CD4-positive, CD25-positive, alpha-beta regulatory T cell (primary cell): Measurements from ENCODE around the gene MPHOSPH9. TPM values are rescaled to one million over a fixed set of nuclear protein-coding genes. Genes with fewer than 3 reads are reported as not detected.

Source experiments
- ATAC-seq, 2 donors: fragments of 150-1000 bp; cut with Tn5 transposase; one replicate each; pipeline ENCODE4 v1.10.0; 2021; ENCODE audit warnings: low read depth in 2 of 2, moderate number of reproducible peaks in 2 of 2, moderate library complexity in 1 of 2
- DNase-seq, 3 donors: peaks; one replicate each; pipeline versions ENCODE4 v3.0.0 to v3.0.0-alpha.2; 2012 to 2022; ENCODE audit warnings: mixed read lengths in 1 of 3
- H3K27ac ChIP-seq: one replicate; pipeline ENCODE4 v1.7.0; 2013; ENCODE audit warnings: mild to moderate bottlenecking, low read length; ENCODE audit not compliant: insufficient read depth, poor library complexity, severe bottlenecking
- H3K27me3 ChIP-seq: one replicate; pipeline ENCODE4 v1.7.0; 2013; ENCODE audit warnings: low read length; ENCODE audit not compliant: control insufficient read depth, insufficient read depth
- H3K36me3 ChIP-seq: one replicate; pipeline ENCODE4 v1.7.0; 2013; ENCODE audit warnings: mild to moderate bottlenecking, low read length, moderate library complexity; ENCODE audit not compliant: control insufficient read depth, insufficient read depth
- H3K4me1 ChIP-seq: 2 replicates; pipeline ENCODE4 v1.7.0; 2013; ENCODE audit warnings: mild to moderate bottlenecking, low read length; ENCODE audit not compliant: insufficient read depth, control insufficient read depth, poor library complexity, severe bottlenecking
- H3K4me3 ChIP-seq: one replicate; pipeline ENCODE4 v1.7.0; 2013; ENCODE audit warnings: low read depth, mild to moderate bottlenecking, low read length, moderate library complexity
- H3K9me3 ChIP-seq, 2 experiments: 1 replicate in 1 of 2; 2 replicates in 1 of 2; pipeline ENCODE4 v1.7.0; 2013; ENCODE audit warnings: low read length in 2 of 2, mild to moderate bottlenecking in 1 of 2, moderate library complexity in 1 of 2; ENCODE audit not compliant: control insufficient read depth in 2 of 2
- H3K27ac Mint-ChIP-seq, 3 donors: one replicate each; pipeline ENCODE4 v1.8.0; 2020 to 2022; ENCODE audit warnings: mild to moderate bottlenecking in 3 of 3, mixed read lengths in 3 of 3, moderate library complexity in 2 of 3
- H3K27me3 Mint-ChIP-seq: one replicate; pipeline ENCODE4 v1.8.0; 2022; ENCODE audit warnings: mild to moderate bottlenecking, mixed read lengths
- H3K36me3 Mint-ChIP-seq: one replicate; pipeline ENCODE4 v1.8.0; 2020; ENCODE audit warnings: mixed read lengths
- H3K4me1 Mint-ChIP-seq, 4 donors: one replicate each; pipeline ENCODE4 v1.8.0; 2020 to 2022; ENCODE audit warnings: mixed read lengths in 4 of 4, mild to moderate bottlenecking in 1 of 4
- H3K4me3 Mint-ChIP-seq, 4 donors: one replicate each; pipeline ENCODE4 v1.8.0; 2020 to 2022; ENCODE audit warnings: mild to moderate bottlenecking in 4 of 4, mixed read lengths in 4 of 4, moderate library complexity in 3 of 4
- H3K9me3 Mint-ChIP-seq, 7 donors: one replicate each; pipeline ENCODE4 v1.8.0; 2020 to 2022; ENCODE audit warnings: mixed read lengths in 7 of 7, mild to moderate bottlenecking in 3 of 7, moderate library complexity in 2 of 7
- polyA plus RNA-seq, 4 donors: library from polyadenylated mRNA; unstranded; fragments of 300-500 nt; fragmentation: Illumina TruSeq; gene quantifications; one replicate each; pipeline ENCODE4 v1.2.3, GENCODE V29; 2021
- total RNA-seq: library from RNA; stranded (reverse); gene quantifications from one replicate; pipeline ENCODE4 v1.2.3, GENCODE V29; 2022

MPHOSPH9 gene
- total and polyA plus RNA-seq, 5 donors from 2014 or later, result 30.9 to 83.5 (median 48.2) TPM

- H3K27ac Mint-ChIP-seq, result peak overlapping the region in 1 of 3 donors; percentile 43
- peak in 1 of 3 donors; percentile 13 for DNase-seq
Measured at GRCh38 chr12:123269896-123270213, 36.9 kb upstream of the MPHOSPH9 start.

GRCh38 chr12:123269395-123269892, 36.5 kb upstream of the MPHOSPH9 start:
- Mint-ChIP-seq H3K36me3 (no peaks in the 10 kb centered on the region), H3K27ac (peak overlapping the region in 1 of 3 donors; percentile 46), H3K4me1 (peaks cover 0 to 24% (median 6%) of the 10 kb centered on the region in 4 donors), H3K27me3 (peaks cover 11% of the 10 kb centered on the region), H3K4me3 (peak overlapping the region; percentile 78 to 91 (median 88)), H3K9me3 (no peaks in the 10 kb centered on the region)
- H3K4me1 ChIP-seq, result peaks cover 22% of the 10 kb centered on the region
- H3K36me3 ChIP-seq, result no peaks in the 10 kb centered on the region
- DNase-seq (peak in 2 of 3 donors; percentile 22 to 39), ATAC-seq (no peak)
- no peaks in the 10 kb centered on the region for H3K27me3 ChIP-seq
- no peaks in the 10 kb centered on the region for H3K9me3 ChIP-seq
- no peak overlapping the region for H3K4me3 ChIP-seq
- no peak overlapping the region for H3K27ac ChIP-seq

More at GRCh38 chr12:123269896-123270213, 36.9 kb upstream of the MPHOSPH9 start:
- H3K4me3 Mint-ChIP-seq, result peak overlapping the region; percentile 78 to 91 (median 88)
- H3K27ac ChIP-seq, result no peak overlapping the region
- peaks cover 22% of the 10 kb centered on the region for H3K4me1 ChIP-seq
- no peaks in the 10 kb centered on the region for H3K36me3 ChIP-seq
- H3K9me3 Mint-ChIP-seq, result no peaks in the 10 kb centered on the region
- peaks cover 0 to 24% (median 6%) of the 10 kb centered on the region in 4 donors for H3K4me1 Mint-ChIP-seq
- peaks cover 11% of the 10 kb centered on the region for H3K27me3 Mint-ChIP-seq
- H3K4me3 ChIP-seq, result peak overlapping the region; percentile 50
- H3K36me3 Mint-ChIP-seq, result no peaks in the 10 kb centered on the region
- H3K9me3 ChIP-seq, result no peaks in the 10 kb centered on the region
- no peak for ATAC-seq
- no peaks in the 10 kb centered on the region for H3K27me3 ChIP-seq

- H3K4me3 ChIP-seq, result no peak overlapping the region
- no peaks in the 10 kb centered on the region for H3K9me3 Mint-ChIP-seq
- peaks cover 22% of the 10 kb centered on the region for H3K4me1 ChIP-seq
- ATAC-seq (no peak), DNase-seq (no peak)
- no peaks in the 10 kb centered on the region for H3K36me3 Mint-ChIP-seq
- H3K4me1 Mint-ChIP-seq, result peaks cover 0 to 24% (median 6%) of the 10 kb centered on the region in 4 donors
- no peaks in the 10 kb centered on the region for H3K9me3 ChIP-seq
- H3K27me3 Mint-ChIP-seq, result peaks cover 11% of the 10 kb centered on the region
- H3K27me3 ChIP-seq, result no peaks in the 10 kb centered on the region
- H3K36me3 ChIP-seq, result no peaks in the 10 kb centered on the region
- peak overlapping the region in 1 of 3 donors; percentile 46 for H3K27ac Mint-ChIP-seq
- H3K27ac ChIP-seq, result no peak overlapping the region
- peak overlapping the region; percentile 30 to 78 (median 70) for H3K4me3 Mint-ChIP-seq
Measured at GRCh38 chr12:123268850-123269249, 35.9 kb upstream of the MPHOSPH9 start.

GRCh38 chr12:123267991-123268843, 35.3 kb upstream of the MPHOSPH9 start:
- no peak for DNase-seq
- peak overlapping the region in 1 of 3 donors; percentile 25 for H3K27ac Mint-ChIP-seq
- H3K4me3 ChIP-seq, result no peak overlapping the region

GRCh38 chr12:123267335-123267920, 34.5 kb upstream of the MPHOSPH9 start:
- H3K36me3 ChIP-seq, result no peaks in the 10 kb centered on the region
- H3K27ac ChIP-seq, result no peak overlapping the region
- DNase-seq, result no peak
- H3K27me3 Mint-ChIP-seq, result peaks cover 11% of the 10 kb centered on the region
- H3K9me3 ChIP-seq, result no peaks in the 10 kb centered on the region
- ATAC-seq, result no peak
- H3K27me3 ChIP-seq, result no peaks in the 10 kb centered on the region
- H3K4me3 ChIP-seq, result no peak overlapping the region
- peaks cover 0 to 19% (median 6%) of the 10 kb centered on the region in 4 donors for H3K4me1 Mint-ChIP-seq
- H3K36me3 Mint-ChIP-seq, result no peaks in the 10 kb centered on the region
- H3K27ac Mint-ChIP-seq, result peak overlapping the region in 1 of 3 donors; percentile 60
- H3K9me3 Mint-ChIP-seq, result no peaks in the 10 kb centered on the region
- H3K4me3 Mint-ChIP-seq, result peak overlapping the region in 3 of 4 donors; percentile 21 to 81 (median 41)
- H3K4me1 ChIP-seq, result peaks cover 22% of the 10 kb centered on the region

More at GRCh38 chr12:123267991-123268843, 35.3 kb upstream of the MPHOSPH9 start:
- Mint-ChIP-seq H3K36me3 (no peaks in the 10 kb centered on the region), H3K27me3 (peaks cover 11% of the 10 kb centered on the region), H3K4me1 (peaks cover 0 to 24% (median 6%) of the 10 kb centered on the region in 4 donors), H3K9me3 (no peaks in the 10 kb centered on the region), H3K4me3 (peak overlapping the region in 3 of 4 donors; percentile 41 to 47 (median 44))
- Histone ChIP-seq H3K9me3 (no peaks in the 10 kb centered on the region), H3K27ac (no peak overlapping the region), H3K4me1 (peaks cover 22% of the 10 kb centered on the region), H3K27me3 (no peaks in the 10 kb centered on the region), H3K36me3 (no peaks in the 10 kb centered on the region)
- ATAC-seq, result no peak

- H3K4me3 Mint-ChIP-seq, result peak overlapping the region in 1 of 4 donors; percentile 41
- peaks cover 0 to 14% (median 7%) of the 10 kb centered on the region in 4 donors for H3K4me1 Mint-ChIP-seq
- Histone ChIP-seq H3K27me3 (no peaks in the 10 kb centered on the region), H3K4me3 (no peak overlapping the region), H3K27ac (no peak overlapping the region), H3K4me1 (peaks cover 16% of the 10 kb centered on the region), H3K9me3 (no peaks in the 10 kb centered on the region), H3K36me3 (no peaks in the 10 kb centered on the region)
- H3K27ac Mint-ChIP-seq, result no peak overlapping the region
- no peak for DNase-seq
- no peaks in the 10 kb centered on the region for H3K9me3 Mint-ChIP-seq
- H3K27me3 Mint-ChIP-seq, result peaks cover 11% of the 10 kb centered on the region
- no peaks in the 10 kb centered on the region for H3K36me3 Mint-ChIP-seq
- no peak for ATAC-seq
Measured at GRCh38 chr12:123266679-123267277, 33.8 kb upstream of the MPHOSPH9 start.

- Histone ChIP-seq H3K27ac (no peak overlapping the region), H3K9me3 (no peaks in the 10 kb centered on the region), H3K27me3 (no peaks in the 10 kb centered on the region), H3K36me3 (no peaks in the 10 kb centered on the region), H3K4me1 (peaks cover 16% of the 10 kb centered on the region), H3K4me3 (no peak overlapping the region)
- no peak overlapping the region for H3K4me3 Mint-ChIP-seq
- ATAC-seq (no peak), DNase-seq (no peak)
- H3K27me3 Mint-ChIP-seq, result peaks cover 11% of the 10 kb centered on the region
- no peaks in the 10 kb centered on the region for H3K9me3 Mint-ChIP-seq
- H3K27ac Mint-ChIP-seq, result no peak overlapping the region
- H3K36me3 Mint-ChIP-seq, result no peaks in the 10 kb centered on the region
- H3K4me1 Mint-ChIP-seq, result peaks cover 0 to 14% (median 7%) of the 10 kb centered on the region in 4 donors
Measured at GRCh38 chr12:123265851-123266678, 33.1 kb upstream of the MPHOSPH9 start.
